ENCODE measurements around the gene POFUT1.
"Not testable (repeated sequence)": the region's sequence is repeated elsewhere in the genome, so short reads cannot be mapped to it uniquely, and the experiment has no call there.

The POFUT1 gene

DNA sequence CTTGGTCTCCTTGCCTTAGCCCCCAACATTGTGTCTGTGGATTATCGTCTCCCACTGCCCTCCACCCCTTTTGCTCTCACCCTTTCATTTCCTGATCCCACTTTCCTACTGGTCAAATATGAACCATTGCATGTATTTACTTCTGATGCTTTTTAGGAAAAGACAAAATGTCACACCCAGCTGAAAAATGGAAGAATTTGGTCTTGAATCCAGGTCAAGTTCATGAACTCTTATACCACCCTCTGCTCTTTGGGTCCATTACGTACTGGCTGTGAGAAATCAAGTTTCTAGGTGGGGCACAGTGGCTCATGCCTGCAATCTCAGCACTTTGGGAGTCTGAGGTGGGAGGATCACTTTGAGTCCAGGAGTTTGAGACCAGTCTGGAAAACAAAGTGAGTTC lies 54.0 kb downstream of the POFUT1 start:
- H3K9ac ChIP-seq, result no peak overlapping the region
- H3K9me3 ChIP-seq, result no peaks in the 10 kb centered on the region
- no peaks in the 10 kb centered on the region for H4K20me1 ChIP-seq
- H3K27me3 ChIP-seq, result no peaks in the 10 kb centered on the region
- no peak overlapping the region for H3K4me3 ChIP-seq
- H3K27ac ChIP-seq, result no peak overlapping the region
- H3K4me2 ChIP-seq, result no peak overlapping the region
- TF ChIP-seq Cebpa-rat (IDR thresholded peaks at IDR 0.05), result no peak
- H3K4me1 ChIP-seq, result peaks cover 9% of the 10 kb centered on the region
- no peaks in the 10 kb centered on the region for H3K36me3 ChIP-seq

DNA sequence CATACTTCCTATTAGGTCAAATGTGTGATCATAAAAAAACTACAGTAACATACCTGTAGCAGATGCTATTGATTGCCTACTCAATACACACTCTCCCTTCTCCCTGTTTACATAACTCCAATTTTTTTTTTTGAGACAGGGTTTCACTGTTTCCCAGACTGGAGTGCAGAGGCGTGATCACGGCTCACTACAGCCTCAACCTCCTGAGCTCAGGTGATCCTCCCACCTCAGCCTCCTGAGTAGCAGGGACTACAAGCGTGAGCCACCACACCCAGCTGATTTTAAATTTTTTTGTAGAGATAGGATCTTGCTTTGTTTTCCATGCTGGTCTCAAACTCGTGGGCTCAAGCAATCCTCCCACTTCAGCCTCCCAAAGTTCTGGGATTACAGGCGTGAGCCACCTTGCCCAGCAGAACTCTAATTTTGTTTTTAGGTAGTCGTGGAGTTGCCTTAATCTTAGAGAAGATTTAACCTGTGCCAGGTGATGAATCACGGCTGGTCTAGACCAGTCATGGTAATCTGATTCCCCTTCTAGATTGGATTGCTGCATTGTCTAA lies 55.8 kb downstream of the POFUT1 start:
- Histone ChIP-seq H3K9me3 (no peaks in the 10 kb centered on the region), H3K4me3 (no peak overlapping the region), H3K27ac (no peak overlapping the region), H3K4me2 (no peak overlapping the region), H3K9ac (no peak overlapping the region), H4K20me1 (no peaks in the 10 kb centered on the region), H3K36me3 (no peaks in the 10 kb centered on the region), H3K27me3 (no peaks in the 10 kb centered on the region), H3K4me1 (peaks cover 9% of the 10 kb centered on the region)
- TF ChIP-seq Cebpa-rat (IDR thresholded peaks at IDR 0.05), result no peak

DNA sequence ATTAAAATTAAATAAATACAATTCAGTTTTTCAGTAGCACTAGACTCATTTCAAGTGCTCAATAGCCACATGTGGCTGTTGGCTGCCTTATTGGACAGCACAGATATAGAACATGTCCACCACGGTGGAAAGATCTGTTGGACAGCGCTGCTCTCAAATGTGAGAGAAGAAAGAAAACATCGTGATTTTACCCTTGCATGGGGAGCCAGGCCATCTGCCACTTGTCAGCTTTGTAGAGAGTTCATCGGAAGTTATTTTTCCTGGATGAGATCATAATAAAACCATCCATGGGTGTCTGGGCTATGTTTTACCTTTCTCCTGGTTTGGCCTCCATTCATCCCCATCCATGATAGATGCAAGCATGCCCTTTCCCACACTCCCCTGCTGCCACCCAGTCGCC lies 63.9 kb downstream of the POFUT1 start:
- Histone ChIP-seq H3K9ac (no peak overlapping the region), H3K4me2 (no peak overlapping the region), H4K20me1 (no peaks in the 10 kb centered on the region), H3K4me3 (no peak overlapping the region), H3K27ac (no peak overlapping the region), H3K9me3 (peaks cover 10% of the 10 kb centered on the region; the same call in 1 of the 2 replicates), H3K27me3 (no peaks in the 10 kb centered on the region), H3K4me1 (peaks cover 13% of the 10 kb centered on the region), H3K36me3 (no peaks in the 10 kb centered on the region)
- TF ChIP-seq Cebpa-rat (IDR thresholded peaks at IDR 0.05), result no peak

DNA sequence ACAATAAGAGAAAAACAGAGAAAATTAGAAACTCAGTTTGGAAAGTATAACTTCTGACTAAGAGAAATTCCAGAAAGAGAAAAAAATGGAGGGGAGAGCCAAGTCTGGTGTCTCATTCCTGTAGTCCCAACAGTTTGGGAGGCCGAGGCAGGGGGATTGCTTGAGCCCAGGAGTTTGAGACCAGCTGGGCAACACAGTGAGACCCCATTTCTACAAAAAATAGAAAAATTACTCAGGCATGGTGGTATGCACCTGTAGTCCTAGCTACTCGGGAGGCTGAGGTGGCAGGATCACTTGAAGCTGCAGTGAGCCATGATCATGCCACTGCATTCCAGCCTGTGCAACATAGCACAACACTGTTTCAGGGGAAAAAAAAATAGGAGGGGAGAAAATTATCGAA lies 66.7 kb downstream of the POFUT1 start:
- no peak for TF ChIP-seq Cebpa-rat (IDR thresholded peaks at IDR 0.05)
- Histone ChIP-seq H3K36me3 (no peaks in the 10 kb centered on the region), H3K4me3 (no peak overlapping the region), H3K4me2 (no peak overlapping the region), H3K9me3 (peaks cover 10% of the 10 kb centered on the region; the same call in 1 of the 2 replicates), H3K27me3 (no peaks in the 10 kb centered on the region), H4K20me1 (no peaks in the 10 kb centered on the region), H3K4me1 (peaks cover 31% of the 10 kb centered on the region), H3K27ac (no peak overlapping the region), H3K9ac (no peak overlapping the region)

DNA sequence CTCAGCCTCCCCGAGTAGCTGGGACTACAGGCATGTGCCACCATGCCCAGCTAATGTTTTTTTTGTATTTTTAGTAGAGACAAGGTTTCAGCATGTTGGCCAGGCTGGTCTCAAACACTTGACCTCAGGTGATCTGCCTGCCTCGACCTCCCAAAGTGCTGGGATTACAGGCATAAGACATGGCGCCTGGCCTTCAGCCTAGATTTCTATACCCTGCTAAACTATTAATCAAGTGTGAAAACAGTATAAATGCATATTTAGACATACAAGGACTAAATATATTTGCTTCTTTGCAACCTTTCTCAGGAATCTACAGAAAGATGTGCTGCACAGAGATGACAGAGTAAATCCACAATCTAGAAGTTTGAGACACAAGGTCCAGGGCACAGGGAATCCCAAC lies 67.5 kb downstream of the POFUT1 start:
- H3K9ac ChIP-seq, H3K36me3 ChIP-seq, H3K4me3 ChIP-seq, H4K20me1 ChIP-seq, H3K4me2 ChIP-seq, H3K27me3 ChIP-seq, H3K9me3 ChIP-seq, H3K27ac ChIP-seq: not testable (repeated sequence)
- peaks cover 25% of the 10 kb centered on the region for H3K4me1 ChIP-seq

DNA sequence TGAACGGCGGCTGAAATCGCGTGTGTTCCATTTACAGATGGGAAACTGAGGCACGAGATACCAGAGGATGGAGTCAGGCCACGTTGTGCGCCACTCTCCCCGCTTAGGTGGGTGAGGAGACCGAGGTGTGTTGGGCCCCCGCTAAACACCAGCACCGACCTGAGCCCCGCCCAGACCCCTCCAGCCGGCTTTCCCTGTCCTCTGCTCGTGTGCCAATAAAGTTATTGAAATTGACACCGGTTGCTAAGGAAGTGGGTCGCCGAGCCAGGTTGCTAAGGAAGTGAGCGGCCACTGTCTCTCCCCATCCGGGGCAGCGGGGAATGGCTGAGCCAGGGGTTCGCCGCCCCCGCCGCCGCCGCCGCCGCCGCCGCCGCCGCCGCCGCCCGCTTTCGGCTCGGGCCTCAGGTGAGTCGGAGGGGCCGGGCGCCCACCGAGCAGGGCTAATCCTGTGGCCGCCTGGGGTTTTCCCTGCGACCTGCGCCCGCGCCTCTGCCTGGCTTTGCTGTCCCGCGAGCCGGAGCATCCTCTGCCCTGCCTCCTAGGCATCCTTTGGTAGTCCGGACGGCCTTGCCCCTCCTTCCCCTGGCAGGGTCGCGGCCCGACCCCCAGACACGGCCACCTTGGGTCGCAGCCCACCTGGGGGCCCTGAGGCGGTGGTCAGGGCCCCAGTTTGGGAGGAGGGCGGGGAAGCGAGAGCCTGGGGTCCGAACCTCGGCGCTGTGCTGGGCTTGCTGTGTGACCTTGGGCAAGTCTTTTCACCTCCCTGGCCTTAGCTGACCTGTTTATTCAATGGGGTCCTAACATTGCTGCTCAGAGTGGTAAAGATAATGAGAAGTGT lies 69.9 kb downstream of the POFUT1 start, which contains the start of gene KIF3B:
KIF3B (plus strand) TSS at position 291 of the 838 bp plus-strand sequence. CDS start 32,127 bp downstream, outside the sequence.
- Histone ChIP-seq H3K9ac (peak within 1 kb of the TSS; percentile 84), H3K36me3 (0 out of 2 replicates have a peak, but pooled peaks cover 3% of the 10 kb centered on the region), H3K27ac (peak within 1 kb of the TSS; percentile 66), H3K4me3 (peak within 1 kb of the TSS; percentile 91), H3K27me3 (no peaks in the 10 kb centered on the region), H3K4me2 (peak within 1 kb of the TSS; percentile 87), H3K9me3 (peaks cover 10% of the 10 kb centered on the region; the same call in 1 of the 2 replicates), H3K4me1 (peaks cover 31% of the 10 kb centered on the region), H4K20me1 (no peaks in the 10 kb centered on the region)
- no peak for TF ChIP-seq Cebpa-rat (IDR thresholded peaks at IDR 0.05)

DNA sequence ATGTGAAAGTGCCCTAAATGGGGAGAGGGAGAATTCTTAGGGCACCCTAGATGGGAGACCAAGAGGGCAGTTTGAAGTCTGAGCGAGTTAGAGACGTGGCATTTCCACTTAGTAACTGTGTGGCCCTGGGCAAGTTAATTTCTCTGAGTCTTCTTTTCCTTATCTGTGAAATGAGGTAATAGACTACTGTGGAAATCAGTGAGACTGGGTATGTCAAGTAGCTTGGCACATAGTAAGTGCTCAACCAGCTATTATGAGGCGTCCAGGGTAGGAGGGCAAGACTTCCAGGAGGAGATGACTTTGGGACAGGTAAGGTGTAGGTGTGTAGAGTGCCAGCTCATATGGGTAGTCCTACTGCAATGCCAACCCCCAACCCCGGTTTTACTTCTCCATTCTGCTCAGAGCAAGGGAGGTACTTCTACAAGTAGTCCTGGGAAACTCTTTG lies 70.5 kb downstream of the POFUT1 start:
- no peak for TF ChIP-seq Cebpa-rat (IDR thresholded peaks at IDR 0.05)
- no peaks in the 10 kb centered on the region for H3K27me3 ChIP-seq
- H3K4me2 ChIP-seq, result peak overlapping the region; percentile 87
- peak overlapping the region; percentile 66; the same call in 1 of the 2 replicates for H3K27ac ChIP-seq
- peaks cover 10% of the 10 kb centered on the region; the same call in 1 of the 2 replicates for H3K9me3 ChIP-seq
- H3K9ac ChIP-seq, result peak overlapping the region; percentile 84
- peak overlapping the region; percentile 91 for H3K4me3 ChIP-seq
- 0 out of 2 replicates have a peak, but pooled peaks cover 8% of the 10 kb centered on the region for H3K36me3 ChIP-seq
- H4K20me1 ChIP-seq, result no peaks in the 10 kb centered on the region
- H3K4me1 ChIP-seq, result peaks cover 32% of the 10 kb centered on the region

DNA sequence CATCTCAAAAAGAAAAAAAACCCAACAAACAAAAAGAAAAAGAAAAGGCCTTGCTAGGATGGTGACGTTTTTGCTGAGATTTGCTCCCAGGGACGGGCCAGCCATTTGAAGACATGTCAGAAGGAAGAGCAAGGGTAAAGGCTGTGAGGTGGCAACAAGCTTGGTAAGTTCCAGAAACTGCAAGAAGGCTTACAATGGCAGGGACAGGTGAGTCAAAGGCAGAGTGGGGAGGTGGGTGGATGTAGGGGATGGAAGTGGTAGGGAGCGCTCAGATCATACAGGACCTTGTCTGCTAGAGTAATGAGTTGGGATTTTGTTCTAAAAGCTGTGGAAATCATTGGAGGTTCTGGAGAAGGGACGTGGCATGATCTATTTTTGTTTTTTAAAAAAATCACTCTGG lies 74.0 kb downstream of the POFUT1 start:
- Histone ChIP-seq H3K4me2 (no peak overlapping the region), H3K9ac (no peak overlapping the region), H3K4me3 (no peak overlapping the region), H3K9me3 (no peaks in the 10 kb centered on the region), H3K36me3 (0 out of 2 replicates have a peak, but pooled peaks cover 8% of the 10 kb centered on the region), H4K20me1 (no peaks in the 10 kb centered on the region), H3K27ac (no peak overlapping the region), H3K27me3 (no peaks in the 10 kb centered on the region), H3K4me1 (peaks cover 49% of the 10 kb centered on the region)
- TF ChIP-seq Cebpa-rat (IDR thresholded peaks at IDR 0.05), result no peak

DNA sequence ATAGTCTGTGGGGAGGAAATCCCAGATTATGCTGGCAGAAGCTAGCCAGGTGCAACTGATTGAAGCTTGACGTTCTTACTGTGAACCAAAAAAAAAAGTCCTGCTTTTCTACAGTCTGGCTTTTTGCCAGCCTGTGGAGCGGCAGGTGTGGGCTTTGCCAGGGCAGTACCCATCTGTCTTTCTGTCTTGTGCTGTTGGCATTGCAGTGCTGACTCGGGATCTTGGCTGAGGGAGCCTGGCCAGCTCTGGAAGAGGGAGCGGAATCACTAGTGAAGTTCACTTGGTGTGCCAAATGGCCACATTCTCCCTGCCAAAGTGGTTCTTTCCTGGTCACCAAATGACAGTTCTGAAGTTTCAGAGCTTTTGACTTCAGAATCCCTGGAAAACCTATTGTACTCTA lies 74.8 kb downstream of the POFUT1 start:
- H3K4me3 ChIP-seq, result no peak overlapping the region
- no peaks in the 10 kb centered on the region for H3K27me3 ChIP-seq
- H3K4me1 ChIP-seq, result peaks cover 45% of the 10 kb centered on the region
- TF ChIP-seq Cebpa-rat (IDR thresholded peaks at IDR 0.05), result no peak
- H4K20me1 ChIP-seq, result no peaks in the 10 kb centered on the region
- H3K9me3 ChIP-seq, result no peaks in the 10 kb centered on the region
- H3K4me2 ChIP-seq, result 0 out of 2 replicates have a peak overlapping the region, but pooled peaks have one; percentile 4
- 0 out of 2 replicates have a peak, but pooled peaks cover 8% of the 10 kb centered on the region for H3K36me3 ChIP-seq
- H3K27ac ChIP-seq, result no peak overlapping the region
- no peak overlapping the region; the same call in 1 of the 2 replicates for H3K9ac ChIP-seq

DNA sequence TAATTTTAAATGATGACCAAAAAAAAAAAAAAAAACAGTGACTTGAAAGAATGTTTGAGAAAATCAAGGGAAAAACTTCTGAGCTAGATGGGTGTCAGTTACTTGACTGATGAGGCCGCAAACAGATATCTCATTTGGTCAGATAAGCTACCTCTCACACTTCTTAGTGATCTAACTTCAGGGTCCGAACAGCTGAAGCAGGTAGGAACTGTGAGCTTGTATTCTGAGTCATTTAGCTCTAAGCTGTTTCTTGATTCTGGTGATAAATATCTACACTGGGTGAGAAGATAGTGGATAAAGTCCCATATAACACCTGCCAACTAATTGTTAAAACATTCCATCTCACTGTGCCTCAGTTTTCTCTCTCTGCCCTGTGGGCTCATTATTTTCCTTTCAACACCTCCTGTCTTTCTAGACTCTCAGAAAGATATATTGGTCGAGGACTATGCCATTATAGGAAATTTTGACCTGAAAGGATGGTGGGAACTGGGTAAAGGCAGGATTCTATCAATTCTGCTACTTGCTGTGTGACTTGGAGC lies 77.5 kb downstream of the POFUT1 start:
- Histone ChIP-seq H3K4me3 (no peak overlapping the region), H3K9ac (no peak overlapping the region), H3K4me2 (peak overlapping the region; percentile 57), H3K9me3 (no peaks in the 10 kb centered on the region), H3K27me3 (no peaks in the 10 kb centered on the region), H4K20me1 (no peaks in the 10 kb centered on the region), H3K27ac (no peak overlapping the region), H3K36me3 (peaks cover 14% of the 10 kb centered on the region; the same call in 1 of the 2 replicates), H3K4me1 (peaks cover 33% of the 10 kb centered on the region)
- TF ChIP-seq Cebpa-rat (IDR thresholded peaks at IDR 0.05), result no peak
